ENCODE measurements around the gene PROM1. TPM values are rescaled to one million over a fixed set of nuclear protein-coding genes. Genes with fewer than 3 reads are reported as not detected.

PROM1 gene
- total RNA-seq, 1 experiment from 2014 or later, result 17.7 TPM

GRCh38 chr4:15964159-15964558, 119.7 kb downstream of the PROM1 start:
- intact Hi-C loops (cut with micrococcal nuclease), result no loop called here
- no peak overlapping the region for H3K27ac ChIP-seq (ENCODE audit: low read depth, low read length)
- H3K4me2 ChIP-seq (ENCODE audit: low read length), result no peak overlapping the region
- RAD21 ChIA-PET (ENCODE audit: low non-redundant PET in 1 of 2, low total read pairs in 2 of 2, uncharacterized antibody in 2 of 2, unreplicated experiment in 2 of 2), result interaction anchor here in 1 of 2 experiments (0.7 to 1.4 kb wide), 2 partner anchors 58 to 300 kb away, joined by 3 read pairs; no protein-coding TSS in a partner anchor
- no peaks in the 10 kb centered on the region for H4K20me1 ChIP-seq (ENCODE audit: insufficient read depth)
- CTCF ChIA-PET, result interaction anchor here (1.1 to 2.8 kb wide), 5 partner anchors 8 to 301 kb away, joined by 3 to 32 read pairs (median 8); no protein-coding TSS in a partner anchor
- no peak for DNase-seq (ENCODE audit: low read depth, low spot score)
- H3K4me3 ChIP-seq (replicated peaks in 1 of 2; ENCODE audit: low read depth in 1 of 2, low read length in 2 of 2), result no peak overlapping the region
- H3K4me1 ChIP-seq (ENCODE audit: control insufficient read depth in 1 of 2, insufficient read depth in 2 of 2, low read length in 2 of 2), result peaks cover 0 to 7% of the 10 kb centered on the region in 2 experiments; a peak in 1 of 4 replicates
- no peak overlapping the region for H3K9ac ChIP-seq (ENCODE audit: low read length)
- TF ChIP-seq CTCF (IDR thresholded peaks at IDR 0.05 in 2 of 3, conservative IDR thresholded peaks at IDR 0.05 in 1 of 3; ENCODE audit: borderline replicate concordance in 1 of 3, insufficient read depth in 1 of 3, low read depth in 2 of 3, low read length in 2 of 3), result peak; percentile 16 to 30 (median 26); a peak in 3 of 6 replicates
- TF ChIP-seq, protein P1, sequence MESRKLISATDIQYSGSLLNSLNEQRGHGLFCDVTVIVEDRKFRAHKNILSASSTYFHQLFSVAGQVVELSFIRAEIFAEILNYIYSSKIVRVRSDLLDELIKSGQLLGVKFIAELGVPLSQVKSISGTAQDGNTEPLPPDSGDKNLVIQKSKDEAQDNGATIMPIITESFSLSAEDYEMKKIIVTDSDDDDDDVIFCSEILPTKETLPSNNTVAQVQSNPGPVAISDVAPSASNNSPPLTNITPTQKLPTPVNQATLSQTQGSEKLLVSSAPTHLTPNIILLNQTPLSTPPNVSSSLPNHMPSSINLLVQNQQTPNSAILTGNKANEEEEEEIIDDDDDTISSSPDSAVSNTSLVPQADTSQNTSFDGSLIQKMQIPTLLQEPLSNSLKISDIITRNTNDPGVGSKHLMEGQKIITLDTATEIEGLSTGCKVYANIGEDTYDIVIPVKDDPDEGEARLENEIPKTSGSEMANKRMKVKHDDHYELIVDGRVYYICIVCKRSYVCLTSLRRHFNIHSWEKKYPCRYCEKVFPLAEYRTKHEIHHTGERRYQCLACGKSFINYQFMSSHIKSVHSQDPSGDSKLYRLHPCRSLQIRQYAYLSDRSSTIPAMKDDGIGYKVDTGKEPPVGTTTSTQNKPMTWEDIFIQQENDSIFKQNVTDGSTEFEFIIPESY (IDR thresholded peaks at IDR 0.05; ENCODE audit: extremely low read depth, insufficient replicate concordance, low read length), result no peak
- no TSS peak for BruUV-seq (replicated peaks)
- H3K79me2 ChIP-seq (ENCODE audit: insufficient read depth, low read length), result no peaks in the 10 kb centered on the region
- H3K27me3 ChIP-seq (ENCODE audit: insufficient read depth, low read length), result no peaks in the 10 kb centered on the region
- no peaks in the 10 kb centered on the region for H3K36me3 ChIP-seq (ENCODE audit: control insufficient read depth in 1 of 2, insufficient read depth in 2 of 2, low read length in 2 of 2)
- POLR2A ChIA-PET, result interaction anchor here (1.7 kb wide), 1 partner anchor 300 kb away, joined by 6 read pairs; no protein-coding TSS in a partner anchor
- H2AFZ ChIP-seq (ENCODE audit: low read depth, low read length, poor library complexity, severe bottlenecking), result no peak overlapping the region
- ATAC-seq, result peak; percentile 75
- H3K9me2 ChIP-seq (ENCODE audit: insufficient read depth), result no peaks in the 10 kb centered on the region
- H3K9me3 ChIP-seq (ENCODE audit: control insufficient read depth in 1 of 2, insufficient read depth in 1 of 2, low read depth in 1 of 2, low read length in 2 of 2), result no peaks in the 10 kb centered on the region; a peak in 1 of 4 replicates

Data from HCT116 (cell line).